ENCODE measurements around the gene BAZ2B.
"Not testable (repeated sequence)": the region's sequence is repeated elsewhere in the genome, so short reads cannot be mapped to it uniquely, and the experiment has no call there.

Gene BAZ2B

DNA sequence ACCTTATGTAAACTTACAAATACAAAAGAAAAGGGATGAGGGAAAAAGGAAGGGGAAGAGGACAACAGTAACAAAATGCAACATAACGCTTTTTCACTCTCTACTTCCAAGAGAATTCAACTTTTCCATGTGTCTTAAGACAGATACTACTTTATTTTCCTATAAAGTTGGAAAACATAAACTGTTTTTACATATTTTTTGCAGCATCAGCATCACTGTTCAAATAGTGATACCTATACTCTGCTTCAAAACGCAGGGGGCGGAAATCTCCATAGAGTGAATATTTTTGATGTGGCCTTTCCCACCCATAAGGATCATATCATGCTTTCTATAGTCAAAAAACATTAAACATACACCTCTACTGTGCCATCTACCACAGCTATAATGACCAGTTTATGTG, 77.5 kb downstream of the BAZ2B start:
- peaks cover 17% of the 10 kb centered on the region for H3K9me3 ChIP-seq (ENCODE audit: insufficient read depth, low read depth, low read length)
- no peaks in the 10 kb centered on the region for H4K20me1 ChIP-seq (ENCODE audit: insufficient read depth, low read length, poor library complexity, severe bottlenecking)
- no peaks in the 10 kb centered on the region for H3K4me1 ChIP-seq (ENCODE audit: insufficient read depth, low read length, poor library complexity, severe bottlenecking)
- no peak overlapping the region for H2AFZ ChIP-seq (ENCODE audit: low read length)
- peaks cover 10% of the 10 kb centered on the region for H3K36me3 ChIP-seq (ENCODE audit: insufficient read depth, low read length)
- TF ChIP-seq, protein P1, sequence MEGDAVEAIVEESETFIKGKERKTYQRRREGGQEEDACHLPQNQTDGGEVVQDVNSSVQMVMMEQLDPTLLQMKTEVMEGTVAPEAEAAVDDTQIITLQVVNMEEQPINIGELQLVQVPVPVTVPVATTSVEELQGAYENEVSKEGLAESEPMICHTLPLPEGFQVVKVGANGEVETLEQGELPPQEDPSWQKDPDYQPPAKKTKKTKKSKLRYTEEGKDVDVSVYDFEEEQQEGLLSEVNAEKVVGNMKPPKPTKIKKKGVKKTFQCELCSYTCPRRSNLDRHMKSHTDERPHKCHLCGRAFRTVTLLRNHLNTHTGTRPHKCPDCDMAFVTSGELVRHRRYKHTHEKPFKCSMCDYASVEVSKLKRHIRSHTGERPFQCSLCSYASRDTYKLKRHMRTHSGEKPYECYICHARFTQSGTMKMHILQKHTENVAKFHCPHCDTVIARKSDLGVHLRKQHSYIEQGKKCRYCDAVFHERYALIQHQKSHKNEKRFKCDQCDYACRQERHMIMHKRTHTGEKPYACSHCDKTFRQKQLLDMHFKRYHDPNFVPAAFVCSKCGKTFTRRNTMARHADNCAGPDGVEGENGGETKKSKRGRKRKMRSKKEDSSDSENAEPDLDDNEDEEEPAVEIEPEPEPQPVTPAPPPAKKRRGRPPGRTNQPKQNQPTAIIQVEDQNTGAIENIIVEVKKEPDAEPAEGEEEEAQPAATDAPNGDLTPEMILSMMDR (conservative IDR thresholded peaks at IDR 0.05; ENCODE audit: low read length), result no peak
- TF ChIP-seq EZH2phosphoT487 (IDR thresholded peaks at IDR 0.05; ENCODE audit: borderline replicate concordance), result no peak
- no peaks in the 10 kb centered on the region for H3K79me2 ChIP-seq (ENCODE audit: insufficient read depth, low read length)
- H3K4me2 ChIP-seq (ENCODE audit: low read depth, low read length, poor library complexity, severe bottlenecking), result no peak overlapping the region
- no peak overlapping the region for H3K9ac ChIP-seq (ENCODE audit: low read depth, low read length, poor library complexity, severe bottlenecking)
- no peak overlapping the region for H3K4me3 ChIP-seq (ENCODE audit: low read length, poor library complexity, severe bottlenecking)
- H3F3A ChIP-seq (ENCODE audit: low read depth), result no peaks in the 10 kb centered on the region
- no peaks in the 10 kb centered on the region for H3K27me3 ChIP-seq (ENCODE audit: insufficient read depth, low read length, poor library complexity, severe bottlenecking)
- no peaks in the 10 kb centered on the region for H3K9me2 ChIP-seq (replicated peaks; ENCODE audit: low read depth, low read length)

DNA sequence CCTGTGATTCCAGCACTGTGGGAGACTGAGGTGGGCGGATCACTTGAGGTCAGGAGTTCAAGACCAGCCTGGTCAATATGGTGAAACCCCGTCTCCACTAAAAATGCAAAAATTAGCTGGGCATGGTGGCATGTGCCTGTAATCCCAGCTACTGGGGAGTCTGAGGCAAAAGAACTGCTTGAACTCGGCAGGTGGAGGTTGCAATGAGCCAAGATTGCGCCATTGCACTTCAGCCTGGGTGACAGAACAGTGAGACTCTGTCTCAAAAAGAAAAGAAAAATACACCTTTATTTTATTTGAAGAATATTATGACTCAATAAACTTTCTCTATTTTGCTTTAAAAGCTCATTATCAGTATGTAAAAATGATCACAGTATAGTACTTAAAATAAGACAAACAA, 81.1 kb downstream of the BAZ2B start:
- H3K4me2 ChIP-seq (ENCODE audit: low read depth, low read length, poor library complexity, severe bottlenecking); H3K9ac ChIP-seq (ENCODE audit: low read depth, low read length, poor library complexity, severe bottlenecking); H2AFZ ChIP-seq (ENCODE audit: low read length); H3F3A ChIP-seq (ENCODE audit: low read depth); H3K9me3 ChIP-seq (ENCODE audit: insufficient read depth, low read depth, low read length); H3K4me3 ChIP-seq (ENCODE audit: low read length, poor library complexity, severe bottlenecking); H3K79me2 ChIP-seq (ENCODE audit: insufficient read depth, low read length); H3K36me3 ChIP-seq (ENCODE audit: insufficient read depth, low read length); H3K9me2 ChIP-seq (replicated peaks; ENCODE audit: low read depth, low read length); H4K20me1 ChIP-seq (ENCODE audit: insufficient read depth, low read length, poor library complexity, severe bottlenecking); H3K27me3 ChIP-seq (ENCODE audit: insufficient read depth, low read length, poor library complexity, severe bottlenecking); H3K4me1 ChIP-seq (ENCODE audit: insufficient read depth, low read length, poor library complexity, severe bottlenecking): not testable (repeated sequence)

DNA sequence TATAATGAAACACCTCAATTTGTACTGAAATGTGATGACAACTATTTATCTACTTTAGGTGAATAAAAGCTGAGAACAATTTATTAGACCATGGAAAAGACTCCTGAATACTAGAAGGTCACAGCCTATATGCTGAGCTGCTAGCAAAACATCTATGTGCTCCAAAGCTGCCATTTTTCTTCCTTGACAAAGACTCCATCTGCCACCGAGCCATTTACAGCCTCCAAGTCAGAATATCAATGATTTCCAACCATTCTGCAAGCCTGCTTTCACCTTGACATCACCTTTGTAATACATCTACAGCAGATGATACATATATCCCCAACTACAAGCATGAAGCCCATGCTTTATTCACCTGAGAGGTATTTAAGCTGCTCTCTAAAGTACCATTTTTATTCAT, 84.9 kb downstream of the BAZ2B start:
- no peak overlapping the region for H3K9ac ChIP-seq (ENCODE audit: low read depth, low read length, poor library complexity, severe bottlenecking)
- H3K9me3 ChIP-seq (ENCODE audit: insufficient read depth, low read depth, low read length), result no peaks in the 10 kb centered on the region
- H3K4me3 ChIP-seq (ENCODE audit: low read length, poor library complexity, severe bottlenecking), result no peak overlapping the region
- H4K20me1 ChIP-seq (ENCODE audit: insufficient read depth, low read length, poor library complexity, severe bottlenecking), result no peaks in the 10 kb centered on the region
- H3K27me3 ChIP-seq (ENCODE audit: insufficient read depth, low read length, poor library complexity, severe bottlenecking), result no peaks in the 10 kb centered on the region
- no peaks in the 10 kb centered on the region for H3K36me3 ChIP-seq (ENCODE audit: insufficient read depth, low read length)
- H3K4me2 ChIP-seq (ENCODE audit: low read depth, low read length, poor library complexity, severe bottlenecking), result no peak overlapping the region
- H3K9me2 ChIP-seq (replicated peaks; ENCODE audit: low read depth, low read length), result no peaks in the 10 kb centered on the region
- no peaks in the 10 kb centered on the region for H3F3A ChIP-seq (ENCODE audit: low read depth)
- TF ChIP-seq EZH2phosphoT487 (IDR thresholded peaks at IDR 0.05; ENCODE audit: borderline replicate concordance), result no peak
- TF ChIP-seq, protein P1 (conservative IDR thresholded peaks at IDR 0.05; ENCODE audit: low read length), result no peak
- H3K79me2 ChIP-seq (ENCODE audit: insufficient read depth, low read length), result no peaks in the 10 kb centered on the region
- no peak overlapping the region for H2AFZ ChIP-seq (ENCODE audit: low read length)
- H3K4me1 ChIP-seq (ENCODE audit: insufficient read depth, low read length, poor library complexity, severe bottlenecking), result no peaks in the 10 kb centered on the region

DNA sequence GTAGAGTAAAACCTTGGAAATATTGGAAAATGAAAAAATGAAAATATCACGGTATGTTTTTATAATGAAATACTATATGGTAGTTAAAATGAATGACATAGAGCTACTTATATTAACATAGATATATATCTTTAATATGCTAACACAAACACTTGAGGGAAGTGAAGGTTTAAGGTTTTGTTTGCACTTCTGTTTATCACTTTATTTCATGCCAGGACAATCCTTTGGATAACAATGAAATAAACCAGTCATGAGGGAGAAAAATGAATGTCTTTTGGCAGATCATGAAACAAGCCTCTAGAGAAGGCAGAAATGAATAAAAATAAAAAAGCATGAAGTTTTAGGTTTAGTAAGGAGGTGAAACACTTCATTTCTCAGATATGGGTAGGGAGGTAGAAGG, 89.9 kb downstream of the BAZ2B start:
- Histone ChIP-seq H3K79me2 (ENCODE audit: insufficient read depth, low read length) (no peaks in the 10 kb centered on the region), H2AFZ (ENCODE audit: low read length) (no peak overlapping the region), H3K9me3 (ENCODE audit: insufficient read depth, low read depth, low read length) (no peaks in the 10 kb centered on the region), H3K4me1 (ENCODE audit: insufficient read depth, low read length, poor library complexity, severe bottlenecking) (no peaks in the 10 kb centered on the region), H3K9ac (ENCODE audit: low read depth, low read length, poor library complexity, severe bottlenecking) (no peak overlapping the region), H3K27me3 (ENCODE audit: insufficient read depth, low read length, poor library complexity, severe bottlenecking) (no peaks in the 10 kb centered on the region), H3K4me2 (ENCODE audit: low read depth, low read length, poor library complexity, severe bottlenecking) (no peak overlapping the region), H4K20me1 (ENCODE audit: insufficient read depth, low read length, poor library complexity, severe bottlenecking) (no peaks in the 10 kb centered on the region), H3K4me3 (ENCODE audit: low read length, poor library complexity, severe bottlenecking) (no peak overlapping the region), H3K36me3 (ENCODE audit: insufficient read depth, low read length) (no peaks in the 10 kb centered on the region), H3K9me2 (replicated peaks; ENCODE audit: low read depth, low read length) (no peaks in the 10 kb centered on the region), H3F3A (ENCODE audit: low read depth) (no peaks in the 10 kb centered on the region)
- TF ChIP-seq EZH2phosphoT487 (IDR thresholded peaks at IDR 0.05; ENCODE audit: borderline replicate concordance), result no peak
- TF ChIP-seq, protein P1 (conservative IDR thresholded peaks at IDR 0.05; ENCODE audit: low read length), result no peak

Data from Loucy (cell line).